ENCODE data around the gene CNTNAP5. TPM values are rescaled to one million over a fixed set of nuclear protein-coding genes. Genes with fewer than 3 reads are reported as not detected.

CNTNAP5 gene
- total RNA-seq, 1 donor from 2014 or later, result not detected

DNA sequence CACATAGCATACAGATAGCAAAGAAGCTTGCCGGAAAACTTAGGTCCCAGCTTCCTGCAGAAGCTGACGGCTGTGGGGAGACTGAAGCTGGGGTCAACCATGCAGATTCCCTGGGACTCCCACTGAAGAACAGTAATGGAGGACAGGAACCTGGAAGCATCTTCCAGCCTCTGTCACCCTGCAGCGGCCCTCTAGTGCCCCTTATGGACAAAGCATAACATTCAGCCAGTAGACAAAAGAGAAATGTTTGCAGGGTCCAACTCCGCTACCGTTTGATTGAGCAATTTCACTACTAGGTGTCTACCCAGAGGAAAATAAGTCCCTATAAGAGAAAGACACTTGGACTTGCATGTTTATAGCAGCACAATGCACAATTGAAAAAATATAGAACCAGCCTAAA lies 460.6 kb downstream of the CNTNAP5 start:
- H3K27me3 ChIP-seq (ENCODE audit: low read depth), result no peaks in the 10 kb centered on the region
- TF ChIP-seq, protein P1, sequence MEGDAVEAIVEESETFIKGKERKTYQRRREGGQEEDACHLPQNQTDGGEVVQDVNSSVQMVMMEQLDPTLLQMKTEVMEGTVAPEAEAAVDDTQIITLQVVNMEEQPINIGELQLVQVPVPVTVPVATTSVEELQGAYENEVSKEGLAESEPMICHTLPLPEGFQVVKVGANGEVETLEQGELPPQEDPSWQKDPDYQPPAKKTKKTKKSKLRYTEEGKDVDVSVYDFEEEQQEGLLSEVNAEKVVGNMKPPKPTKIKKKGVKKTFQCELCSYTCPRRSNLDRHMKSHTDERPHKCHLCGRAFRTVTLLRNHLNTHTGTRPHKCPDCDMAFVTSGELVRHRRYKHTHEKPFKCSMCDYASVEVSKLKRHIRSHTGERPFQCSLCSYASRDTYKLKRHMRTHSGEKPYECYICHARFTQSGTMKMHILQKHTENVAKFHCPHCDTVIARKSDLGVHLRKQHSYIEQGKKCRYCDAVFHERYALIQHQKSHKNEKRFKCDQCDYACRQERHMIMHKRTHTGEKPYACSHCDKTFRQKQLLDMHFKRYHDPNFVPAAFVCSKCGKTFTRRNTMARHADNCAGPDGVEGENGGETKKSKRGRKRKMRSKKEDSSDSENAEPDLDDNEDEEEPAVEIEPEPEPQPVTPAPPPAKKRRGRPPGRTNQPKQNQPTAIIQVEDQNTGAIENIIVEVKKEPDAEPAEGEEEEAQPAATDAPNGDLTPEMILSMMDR (IDR thresholded peaks at IDR 0.05), result no peak
- ATAC-seq (no peak), DNase-seq (no peak)
- intact Hi-C loops (cut with DNase I), result no loop called here
- no peaks in the 10 kb centered on the region for H3K36me3 ChIP-seq
- H3K27ac ChIP-seq, result no peak overlapping the region
- H3K4me1 ChIP-seq, result no peaks in the 10 kb centered on the region
- no peaks in the 10 kb centered on the region for H3K9me3 ChIP-seq
- no peak overlapping the region for H3K4me3 ChIP-seq

GRCh38 chr2:124489686-124490085 lies 464.6 kb downstream of the CNTNAP5 start:
- no peaks in the 10 kb centered on the region for H3K4me1 ChIP-seq
- intact Hi-C loops (cut with DNase I), result no loop called here
- no peak overlapping the region for H3K4me3 ChIP-seq
- no peak for ATAC-seq
- TF ChIP-seq, protein P1 (IDR thresholded peaks at IDR 0.05), result no peak
- H3K27ac ChIP-seq, result no peak overlapping the region
- no peaks in the 10 kb centered on the region for H3K36me3 ChIP-seq
- no peak for DNase-seq
- H3K9me3 ChIP-seq, result no peaks in the 10 kb centered on the region
- H3K27me3 ChIP-seq (ENCODE audit: low read depth), result no peaks in the 10 kb centered on the region

GRCh38 chr2:124501575-124502152 lies 476.6 kb downstream of the CNTNAP5 start:
- Histone ChIP-seq H3K36me3 (no peaks in the 10 kb centered on the region), H3K27ac (no peak overlapping the region), H3K4me1 (no peaks in the 10 kb centered on the region), H3K9me3 (no peaks in the 10 kb centered on the region), H3K27me3 (ENCODE audit: low read depth) (no peaks in the 10 kb centered on the region), H3K4me3 (no peak overlapping the region)
- ATAC-seq, result no peak
- TF ChIP-seq, protein P1 (IDR thresholded peaks at IDR 0.05), result no peak
- intact Hi-C loops (cut with DNase I), result no loop called here
- no peak for DNase-seq

DNA sequence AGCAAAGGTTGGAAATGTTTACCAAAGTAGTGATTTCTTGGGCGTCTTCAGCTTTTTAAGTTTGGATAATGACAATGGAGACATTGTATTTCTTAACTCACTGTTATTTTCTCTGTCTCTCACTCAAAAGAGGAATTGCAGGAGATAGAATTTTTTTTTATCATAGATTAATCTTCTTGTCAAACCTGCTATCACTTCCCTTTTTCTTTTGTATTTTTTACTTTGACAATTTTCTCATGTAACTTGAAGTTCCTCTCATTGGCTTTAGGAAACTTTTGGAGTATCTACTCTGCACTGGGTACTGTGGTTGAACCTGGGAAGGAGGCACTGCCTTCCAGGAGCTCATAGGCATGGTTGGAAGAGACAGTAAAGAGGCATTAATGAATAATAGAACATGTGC lies 489.1 kb downstream of the CNTNAP5 start:
- DNase-seq, result no peak
- no peaks in the 10 kb centered on the region for H3K4me1 ChIP-seq
- no peak overlapping the region for H3K4me3 ChIP-seq
- H3K9me3 ChIP-seq, result no peaks in the 10 kb centered on the region
- intact Hi-C loops (cut with DNase I), result no loop called here
- TF ChIP-seq, protein P1 (IDR thresholded peaks at IDR 0.05), result no peak
- no peaks in the 10 kb centered on the region for H3K27me3 ChIP-seq (ENCODE audit: low read depth)
- no peak overlapping the region for H3K27ac ChIP-seq
- no peaks in the 10 kb centered on the region for H3K36me3 ChIP-seq
- no peak for ATAC-seq

DNA sequence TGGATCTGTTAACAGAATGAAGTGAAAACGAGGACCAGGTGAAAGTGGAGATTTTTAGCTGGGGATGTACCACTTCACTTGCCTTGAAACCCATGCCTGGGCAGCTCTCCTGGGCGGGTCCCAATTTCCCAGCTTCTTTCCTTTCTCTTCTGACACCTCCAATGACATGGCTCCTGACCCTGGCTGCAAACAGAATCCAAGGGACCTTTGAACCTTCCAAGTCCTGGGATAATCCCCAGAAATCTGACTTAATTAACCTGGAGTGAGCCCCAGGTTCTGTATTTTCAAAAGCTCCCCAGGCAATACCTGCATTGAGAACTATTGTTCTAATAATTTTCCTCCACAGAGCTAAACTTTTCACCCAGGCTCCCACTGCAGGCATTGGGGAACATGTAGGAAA lies 495.9 kb downstream of the CNTNAP5 start:
- no peak for DNase-seq
- H3K4me1 ChIP-seq, result no peaks in the 10 kb centered on the region
- ATAC-seq, result no peak

More for the DNA sequence above, 495.9 kb downstream of the CNTNAP5 start:
- TF ChIP-seq, protein P1 (IDR thresholded peaks at IDR 0.05), result no peak
- Histone ChIP-seq H3K9me3 (no peaks in the 10 kb centered on the region), H3K36me3 (no peaks in the 10 kb centered on the region), H3K27me3 (ENCODE audit: low read depth) (no peaks in the 10 kb centered on the region), H3K4me3 (no peak overlapping the region), H3K27ac (no peak overlapping the region)
- intact Hi-C loops (cut with DNase I), result no loop called here
